ENCODE data around the gene TRPM1.

The TRPM1 gene

DNA sequence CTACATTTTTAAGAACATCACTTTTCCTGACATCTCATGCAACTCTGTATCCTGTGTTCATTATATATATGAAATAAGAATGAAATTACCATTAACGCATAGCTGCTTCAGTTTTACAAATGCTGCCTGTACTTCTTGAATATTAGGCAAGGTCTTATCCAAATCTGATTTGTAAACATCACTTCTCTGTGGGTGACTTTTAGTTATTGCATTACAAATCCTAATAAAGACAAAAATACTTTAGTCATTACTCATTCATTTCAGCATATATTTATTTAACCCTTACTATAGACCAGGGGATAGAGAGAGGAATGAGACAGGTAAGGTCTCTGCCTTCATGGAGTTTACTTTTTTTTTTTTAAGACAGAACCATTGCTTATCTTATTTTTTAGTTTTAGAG, 146.9 kb downstream of the TRPM1 start:
- no peak for TF ChIP-seq JUND (IDR thresholded peaks at IDR 0.05; ENCODE audit: low read depth)
- in situ Hi-C loops (cut with HindIII; ENCODE audit: low pct_unique_long_range_greater_than_20kb, low sequenced_read_pairs): no loop called here
- no peak for DNase-seq (ENCODE audit: low read depth in 1 of 2, low spot score in 1 of 2)

GRCh38 chr15:30953731-30954378, 147.7 kb downstream of the TRPM1 start:
- TF ChIP-seq JUND (IDR thresholded peaks at IDR 0.05; ENCODE audit: low read depth): no peak
- no peak for DNase-seq (ENCODE audit: low read depth in 1 of 2, low spot score in 1 of 2)
- in situ Hi-C loops (cut with HindIII; ENCODE audit: low pct_unique_long_range_greater_than_20kb, low sequenced_read_pairs): no loop called here

DNA sequence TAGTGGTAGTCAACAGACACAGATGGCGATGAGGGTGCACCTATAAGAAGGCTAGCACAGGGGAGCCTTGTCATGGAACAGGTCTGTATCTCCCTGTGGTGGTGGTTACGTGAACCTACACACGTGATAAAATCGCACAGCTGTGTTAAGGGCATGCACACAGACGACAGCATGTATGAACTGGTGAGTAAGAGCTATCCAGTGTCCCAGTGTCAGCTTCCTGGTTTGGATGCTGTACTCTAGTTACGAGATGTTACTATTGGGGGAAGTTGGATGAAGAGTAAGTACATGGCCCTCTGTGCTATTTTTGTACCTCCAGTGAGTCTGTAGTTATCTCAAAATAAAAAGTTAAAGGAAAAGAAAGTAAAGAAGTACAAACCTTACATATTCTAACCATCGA, 148.3 kb downstream of the TRPM1 start:
- no peak for TF ChIP-seq JUND (IDR thresholded peaks at IDR 0.05; ENCODE audit: low read depth)
- in situ Hi-C loops (cut with HindIII; ENCODE audit: low pct_unique_long_range_greater_than_20kb, low sequenced_read_pairs): no loop called here
- DNase-seq (ENCODE audit: low read depth in 1 of 2, low spot score in 1 of 2): no peak

Data from T47D (cell line).